Measurements from ENCODE around the gene MCM3AP. TPM values are rescaled to one million over a fixed set of nuclear protein-coding genes. Genes with fewer than 3 reads are reported as not detected.

Gene MCM3AP
- total and polyA plus RNA-seq, 2 experiments from 2014 or later: 35.4 to 64.8 TPM

DNA sequence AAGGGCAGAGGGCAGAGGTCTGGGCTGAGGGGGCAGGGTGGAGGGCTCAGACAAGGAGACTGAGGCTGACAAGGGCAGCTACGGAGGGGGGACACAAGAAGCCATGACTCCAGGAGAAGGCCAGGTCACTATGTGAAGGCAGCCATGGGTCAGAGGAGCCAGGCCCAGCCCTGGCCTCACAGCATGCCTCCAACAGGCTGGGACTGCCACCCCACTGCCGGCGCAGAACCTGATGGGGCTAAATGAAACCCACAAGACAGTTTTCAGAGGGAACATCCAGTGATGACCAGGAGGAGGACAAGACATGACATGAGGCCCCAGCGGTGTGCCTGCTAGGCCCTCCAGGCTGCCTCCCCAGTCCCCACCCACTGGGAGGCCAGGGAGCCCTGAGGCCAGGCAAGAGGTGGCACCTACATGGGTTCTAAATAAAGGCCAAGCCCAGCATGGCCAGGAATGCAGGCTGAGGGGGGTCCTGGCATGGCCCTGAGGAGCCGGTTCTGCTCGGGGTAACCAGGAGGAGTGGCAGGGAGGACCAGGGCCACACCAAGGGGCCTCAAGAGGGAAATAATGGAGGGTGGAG lies 29.6 kb downstream of the MCM3AP start:
- H3K4me1 ChIP-seq (ENCODE audit: insufficient read depth): no peaks in the 10 kb centered on the region
- no peaks in the 10 kb centered on the region for H3K27me3 ChIP-seq
- H2AFZ ChIP-seq: no peak overlapping the region
- no peak overlapping the region for H3K4me3 ChIP-seq
- 100% methylated on average over 6 of the region's 6 CpGs for WGBS (ENCODE audit: low lambda C conversion rate, missing lambda C conversion rate)
- H3K9me3 ChIP-seq (ENCODE audit: low read depth): no peaks in the 10 kb centered on the region
- no peaks in the 10 kb centered on the region for H4K20me1 ChIP-seq (ENCODE audit: insufficient read depth, poor library complexity, severe bottlenecking)
- no peak overlapping the region for H3K27ac ChIP-seq
- no peak for DNase-seq (ENCODE audit: low spot score)
- H3K4me2 ChIP-seq: no peak overlapping the region
- H3K9me2 ChIP-seq (replicated peaks; ENCODE audit: insufficient read depth): no peaks in the 10 kb centered on the region
- TF ChIP-seq, protein P1, sequence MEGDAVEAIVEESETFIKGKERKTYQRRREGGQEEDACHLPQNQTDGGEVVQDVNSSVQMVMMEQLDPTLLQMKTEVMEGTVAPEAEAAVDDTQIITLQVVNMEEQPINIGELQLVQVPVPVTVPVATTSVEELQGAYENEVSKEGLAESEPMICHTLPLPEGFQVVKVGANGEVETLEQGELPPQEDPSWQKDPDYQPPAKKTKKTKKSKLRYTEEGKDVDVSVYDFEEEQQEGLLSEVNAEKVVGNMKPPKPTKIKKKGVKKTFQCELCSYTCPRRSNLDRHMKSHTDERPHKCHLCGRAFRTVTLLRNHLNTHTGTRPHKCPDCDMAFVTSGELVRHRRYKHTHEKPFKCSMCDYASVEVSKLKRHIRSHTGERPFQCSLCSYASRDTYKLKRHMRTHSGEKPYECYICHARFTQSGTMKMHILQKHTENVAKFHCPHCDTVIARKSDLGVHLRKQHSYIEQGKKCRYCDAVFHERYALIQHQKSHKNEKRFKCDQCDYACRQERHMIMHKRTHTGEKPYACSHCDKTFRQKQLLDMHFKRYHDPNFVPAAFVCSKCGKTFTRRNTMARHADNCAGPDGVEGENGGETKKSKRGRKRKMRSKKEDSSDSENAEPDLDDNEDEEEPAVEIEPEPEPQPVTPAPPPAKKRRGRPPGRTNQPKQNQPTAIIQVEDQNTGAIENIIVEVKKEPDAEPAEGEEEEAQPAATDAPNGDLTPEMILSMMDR (IDR thresholded peaks at IDR 0.05; ENCODE audit: poor library complexity): no peak
- TF ChIP-seq EZH2 (IDR thresholded peaks at IDR 0.05; ENCODE audit: borderline replicate concordance) (no peak), EZH2phosphoT487 (IDR thresholded peaks at IDR 0.05; ENCODE audit: low read depth, severe bottlenecking, unreplicated experiment) (no peak)
- H3K79me2 ChIP-seq: no peaks in the 10 kb centered on the region
- no peaks in the 10 kb centered on the region for H3K36me3 ChIP-seq (replicated peaks; ENCODE audit: insufficient read depth, low read depth)

DNA sequence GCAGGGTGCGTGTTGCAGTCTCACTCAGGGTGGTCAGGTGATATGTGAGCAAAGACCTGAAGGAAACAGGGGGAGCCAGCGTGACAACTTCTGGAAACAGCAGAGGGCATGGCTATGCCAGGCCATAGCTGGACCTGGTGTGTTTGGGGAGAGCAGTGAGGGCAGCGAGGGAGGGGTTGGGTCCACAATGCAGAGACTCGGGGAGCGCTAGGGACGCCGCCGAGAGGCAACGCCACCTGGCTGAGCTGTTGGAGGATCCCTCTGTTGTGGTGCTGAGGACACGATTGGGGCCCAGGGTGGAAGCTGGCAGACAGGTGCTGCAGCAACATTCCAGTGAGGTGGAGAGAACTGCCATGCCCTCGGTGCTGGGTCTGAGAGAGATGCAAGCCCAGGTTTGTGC lies 30.2 kb downstream of the MCM3AP start:
- DNase-seq (ENCODE audit: low spot score): no peak
- H3K9me3 ChIP-seq (ENCODE audit: low read depth): no peaks in the 10 kb centered on the region
- no peak overlapping the region for H3K4me3 ChIP-seq
- no peak overlapping the region for H2AFZ ChIP-seq
- no peak overlapping the region for H3K4me2 ChIP-seq
- H3K79me2 ChIP-seq: no peaks in the 10 kb centered on the region
- TF ChIP-seq EZH2 (IDR thresholded peaks at IDR 0.05; ENCODE audit: borderline replicate concordance) (no peak), EZH2phosphoT487 (IDR thresholded peaks at IDR 0.05; ENCODE audit: low read depth, severe bottlenecking, unreplicated experiment) (no peak)
- TF ChIP-seq, protein P1 (IDR thresholded peaks at IDR 0.05; ENCODE audit: poor library complexity): no peak
- WGBS (ENCODE audit: low lambda C conversion rate, missing lambda C conversion rate): 98% methylated on average over 11 of the region's 11 CpGs
- H3K27me3 ChIP-seq: no peaks in the 10 kb centered on the region
- H3K36me3 ChIP-seq (replicated peaks; ENCODE audit: insufficient read depth, low read depth): no peaks in the 10 kb centered on the region
- no peaks in the 10 kb centered on the region for H3K9me2 ChIP-seq (replicated peaks; ENCODE audit: insufficient read depth)
- H4K20me1 ChIP-seq (ENCODE audit: insufficient read depth, poor library complexity, severe bottlenecking): no peaks in the 10 kb centered on the region
- no peak overlapping the region for H3K27ac ChIP-seq
- H3K4me1 ChIP-seq (ENCODE audit: insufficient read depth): no peaks in the 10 kb centered on the region

DNA sequence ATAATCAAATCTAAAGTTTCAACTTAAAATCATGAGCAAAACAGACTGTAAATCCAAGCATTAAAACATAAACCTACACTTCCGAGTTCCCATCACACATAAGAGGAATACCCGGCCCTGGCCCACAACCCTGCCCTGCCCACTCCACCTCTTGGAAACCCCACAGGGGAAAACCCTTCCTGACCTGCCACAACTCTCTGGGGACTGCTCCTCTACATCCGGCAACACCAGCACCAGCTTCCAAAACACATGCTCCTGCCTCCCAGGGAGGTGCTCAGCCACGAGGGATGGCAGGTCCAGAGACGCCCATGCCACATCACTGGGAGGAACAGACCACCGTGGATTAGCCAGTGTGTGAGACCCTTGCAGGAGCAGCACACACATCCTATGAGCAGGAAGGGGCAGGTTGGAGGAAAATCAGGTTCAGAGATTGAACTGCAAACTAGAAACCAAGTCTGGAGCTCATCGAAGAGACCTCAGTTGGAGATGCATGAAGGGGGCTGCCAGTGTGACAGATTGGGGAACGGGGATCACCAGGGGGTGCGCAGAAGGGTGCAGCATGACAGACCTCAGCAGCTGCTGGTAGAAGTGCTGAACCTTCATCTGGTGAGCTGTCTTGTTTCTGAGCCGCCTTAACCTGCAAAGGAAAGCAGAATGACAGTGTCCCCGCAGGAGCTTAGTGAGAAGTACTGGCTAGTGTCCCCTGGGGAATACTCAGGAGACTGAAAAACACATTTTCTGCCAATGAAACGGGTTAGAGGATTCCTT lies 31.0 kb downstream of the MCM3AP start:
- no peak for DNase-seq (ENCODE audit: low spot score)
- Histone ChIP-seq H2AFZ (no peak overlapping the region), H4K20me1 (ENCODE audit: insufficient read depth, poor library complexity, severe bottlenecking) (no peaks in the 10 kb centered on the region), H3K9me2 (replicated peaks; ENCODE audit: insufficient read depth) (no peaks in the 10 kb centered on the region), H3K27me3 (no peaks in the 10 kb centered on the region), H3K36me3 (replicated peaks; ENCODE audit: insufficient read depth, low read depth) (no peaks in the 10 kb centered on the region), H3K27ac (no peak overlapping the region), H3K4me3 (no peak overlapping the region), H3K9me3 (ENCODE audit: low read depth) (no peaks in the 10 kb centered on the region), H3K79me2 (no peaks in the 10 kb centered on the region), H3K4me2 (no peak overlapping the region), H3K4me1 (ENCODE audit: insufficient read depth) (no peaks in the 10 kb centered on the region)
- 96% methylated on average over 12 of the region's 12 CpGs for WGBS (ENCODE audit: low lambda C conversion rate, missing lambda C conversion rate)
- TF ChIP-seq EZH2phosphoT487 (IDR thresholded peaks at IDR 0.05; ENCODE audit: low read depth, severe bottlenecking, unreplicated experiment) (no peak), EZH2 (IDR thresholded peaks at IDR 0.05; ENCODE audit: borderline replicate concordance) (no peak)
- TF ChIP-seq, protein P1 (IDR thresholded peaks at IDR 0.05; ENCODE audit: poor library complexity): no peak

All from hepatocyte (in vitro differentiated cells).